ENCODE results near the gene MED13L. TPM values are rescaled to one million over a fixed set of nuclear protein-coding genes. Genes with fewer than 3 reads are reported as not detected.

MED13L gene
- polyA plus RNA-seq, 1 of the 3 experiments (the other 2 are of a cell fraction) = 17.1 TPM

- Histone ChIP-seq H3K9me2 (no peaks in the 10 kb centered on the region), H3K4me3 (ENCODE audit: low read depth in 2 of 2, low read length in 1 of 2) (no peak overlapping the region), H3K4me2 (no peak overlapping the region), H3K27ac (ENCODE audit: low read depth in 2 of 2, low read length in 1 of 2) (no peak overlapping the region), H3F3A (replicated peaks; ENCODE audit: insufficient read depth) (peaks cover 10% of the 10 kb centered on the region), H3K9ac (no peak overlapping the region), H3K79me2 (ENCODE audit: insufficient read depth) (peaks cover 58% of the 10 kb centered on the region), H3K27me3 (ENCODE audit: insufficient read depth) (no peaks in the 10 kb centered on the region), H3K4me1 (ENCODE audit: control insufficient read depth in 1 of 2, insufficient read depth in 2 of 2, low read depth in 1 of 2, low read length in 1 of 2) (no peaks in the 10 kb centered on the region; a peak in 2 of 4 replicates), H2AFZ (ENCODE audit: low read depth) (no peak overlapping the region), H4K20me1 (ENCODE audit: insufficient read depth) (no peaks in the 10 kb centered on the region; the same call in 1 of the 2 replicates), H3K36me3 (replicated peaks in 1 of 2; ENCODE audit: control insufficient read depth in 1 of 2, insufficient read depth in 2 of 2, low read length in 1 of 2) (peaks cover 59 to 81% of the 10 kb centered on the region in 2 experiments), H3K9me3 (no peaks in the 10 kb centered on the region)
- ChIA-PET POLR2A (no interaction called here), CTCF (interaction anchor here (0.9 to 1.7 kb wide), 5 partner anchors 13 to 35 kb away, joined by 3 to 4 read pairs (median 3); no protein-coding TSS in a partner anchor)
- 91% methylated on average over 3 of the region's 3 CpGs for WGBS (ENCODE audit: low lambda C conversion rate)
- TF ChIP-seq TAF1 (IDR thresholded peaks at IDR 0.05; ENCODE audit: borderline replicate concordance, low read depth, low read length) (no peak), ELF1 (IDR thresholded peaks at IDR 0.05) (no peak), EP300 (IDR thresholded peaks at IDR 0.05; ENCODE audit: borderline replicate concordance in 1 of 2, low read depth in 1 of 2, low read length in 1 of 2) (no peak), SMC3 (IDR thresholded peaks at IDR 0.05; ENCODE audit: low read depth, low read length) (no peak), FOXJ3 (CRISPR knock-in tag; IDR thresholded peaks at IDR 0.05) (no peak), POLR2AphosphoS5 (IDR thresholded peaks at IDR 0.05; ENCODE audit: low read depth, low read length) (no peak), RAD21 (IDR thresholded peaks at IDR 0.05; ENCODE audit: low read length) (no peak), RCOR1 (IDR thresholded peaks at IDR 0.05; ENCODE audit: low read length) (no peak), TCF12 (IDR thresholded peaks at IDR 0.05) (no peak), IRF3 (IDR thresholded peaks at IDR 0.05; ENCODE audit: low read depth, low read length) (no peak), PBX3 (IDR thresholded peaks at IDR 0.05) (no peak), CTCF (IDR thresholded peaks at IDR 0.05) (no peak), MAX (IDR thresholded peaks at IDR 0.05; ENCODE audit: low read depth) (no peak), GABPA (IDR thresholded peaks at IDR 0.05; ENCODE audit: low read depth) (no peak), RXRA (IDR thresholded peaks at IDR 0.05; ENCODE audit: borderline replicate concordance, low read depth) (no peak), NRF1 (IDR thresholded peaks at IDR 0.05; ENCODE audit: low read depth, low read length) (no peak), GATA2 (CRISPR knock-in tag; IDR thresholded peaks at IDR 0.05) (no peak), JUND (IDR thresholded peaks at IDR 0.05) (no peak), RFX5 (IDR thresholded peaks at IDR 0.05; ENCODE audit: low read length) (no peak)
- no peak for DNase-seq
Measured at GRCh38 chr12:115980339-115980738, 297.2 kb downstream of the MED13L start.

All from SK-N-SH (cell line).